HG03095 (cell line): Measurements from ENCODE around the gene KRTAP2-1.
"Not testable (repeated sequence)": the region's sequence is repeated elsewhere in the genome, so short reads cannot be mapped to it uniquely, and the experiment has no call there.

ENCODE experiments used
- ATAC-seq: cut with Tn5 transposase; IDR thresholded peaks from one replicate; pipeline ENCODE4 v1.9.1; 2021; ENCODE audit warnings: moderate library complexity; ENCODE audit not compliant: unreplicated experiment

The KRTAP2-1 gene

DNA sequence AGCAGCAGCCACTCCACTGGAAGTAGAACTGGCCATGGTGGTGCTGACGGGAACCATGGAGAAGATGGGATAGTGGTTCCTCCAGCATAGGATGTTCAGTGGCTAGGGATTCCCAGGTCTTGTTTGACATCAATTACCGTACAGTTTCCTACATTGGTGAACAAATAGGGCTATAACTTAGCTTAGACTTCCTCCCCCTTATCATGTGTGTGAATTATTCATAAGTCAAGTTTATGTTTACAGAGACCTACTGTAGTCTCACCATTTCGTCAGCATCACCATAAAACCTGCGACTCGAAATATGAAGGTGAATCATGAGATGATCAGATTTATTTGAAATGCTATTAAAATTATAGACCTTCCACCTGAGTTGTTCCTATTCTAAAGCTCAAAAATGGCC lies 11.6 kb upstream of the KRTAP2-1 start:
- ATAC-seq: no peak

DNA sequence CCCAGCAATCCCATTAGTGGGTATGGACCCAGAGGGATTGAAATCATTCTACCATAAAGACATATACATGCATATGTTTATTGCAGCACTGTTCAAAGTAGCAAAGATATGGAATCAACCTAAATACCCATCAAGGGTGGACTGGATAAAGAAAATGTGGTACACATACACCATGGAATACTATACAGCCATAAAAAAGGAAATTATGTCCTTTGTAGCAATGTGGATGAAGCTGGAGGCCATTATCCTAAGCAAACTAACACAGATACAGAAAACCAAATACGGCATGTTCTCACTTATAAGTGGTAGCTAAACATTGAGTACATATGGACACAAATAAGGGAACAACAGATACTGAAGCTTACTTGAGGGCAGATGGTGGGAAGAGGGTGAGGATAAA lies 10.4 kb upstream of the KRTAP2-1 start:
- ATAC-seq: no peak

DNA sequence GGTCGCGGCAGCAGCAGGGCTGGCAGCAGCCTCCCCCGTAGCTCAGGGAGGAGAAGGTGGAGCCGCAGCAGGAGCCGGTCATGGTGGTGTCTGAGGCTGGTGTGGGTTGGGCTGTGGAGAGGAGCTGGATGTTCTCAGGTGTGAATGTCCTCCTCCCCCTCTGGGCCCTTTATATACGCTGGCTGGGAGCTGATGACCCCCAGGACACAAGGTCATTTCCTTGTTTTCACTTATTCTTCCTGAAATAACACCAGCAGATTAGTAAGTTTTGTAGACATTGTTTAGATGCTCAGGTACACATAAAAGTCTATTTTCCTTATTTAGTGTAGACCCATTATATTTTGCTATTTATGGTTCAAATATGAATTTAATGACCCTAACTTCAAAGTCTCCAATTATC lies 8.0 kb upstream of the KRTAP2-1 start, which contains the start of gene KRTAP2-2:
Gene KRTAP2-2 (minus strand): TSS at position 101 of the 400 bp plus-strand sequence. CDS start 19 bp downstream, at position 82.
- not testable (repeated sequence) for ATAC-seq

DNA sequence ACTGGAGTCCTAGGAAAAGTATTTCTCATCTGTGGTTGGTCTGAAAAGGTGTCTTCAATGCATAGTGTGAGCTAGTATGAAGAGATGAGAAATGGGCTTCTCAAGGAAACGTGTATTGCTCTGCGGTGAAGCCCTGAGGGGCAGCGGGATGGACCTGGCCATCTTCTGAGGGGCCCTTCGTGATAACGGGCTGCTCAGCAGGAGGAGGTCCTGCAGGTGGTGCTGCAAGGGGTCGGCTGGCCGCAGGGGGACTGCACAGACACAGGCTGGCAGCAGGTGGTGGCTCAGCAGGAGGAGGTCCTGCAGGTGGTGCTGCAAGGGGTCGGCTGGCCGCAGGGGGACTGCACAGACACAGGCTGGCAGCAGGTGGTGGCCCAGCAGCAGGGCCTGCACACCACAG lies 7.4 kb upstream of the KRTAP2-1 start:
- ATAC-seq: not testable (repeated sequence)

DNA sequence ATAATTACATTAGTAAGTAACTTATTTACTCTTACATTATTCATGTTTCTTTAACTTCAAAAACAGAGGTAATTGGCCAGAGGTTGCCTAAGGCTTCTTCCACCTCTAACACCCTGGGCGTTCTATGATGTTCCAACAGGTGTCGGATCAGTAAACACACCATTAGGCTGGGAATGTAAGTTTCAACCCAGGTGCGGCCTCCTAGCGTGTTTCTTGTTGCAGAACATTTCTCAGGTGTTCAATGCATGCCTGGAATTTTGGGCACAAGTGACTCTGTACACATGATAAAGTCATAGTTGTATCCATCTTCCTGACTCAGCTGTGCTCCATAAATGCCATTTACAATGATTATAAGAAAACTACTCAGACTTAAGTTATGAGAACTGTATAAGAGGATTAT lies 6.9 kb upstream of the KRTAP2-1 start:
- ATAC-seq: no peak

DNA sequence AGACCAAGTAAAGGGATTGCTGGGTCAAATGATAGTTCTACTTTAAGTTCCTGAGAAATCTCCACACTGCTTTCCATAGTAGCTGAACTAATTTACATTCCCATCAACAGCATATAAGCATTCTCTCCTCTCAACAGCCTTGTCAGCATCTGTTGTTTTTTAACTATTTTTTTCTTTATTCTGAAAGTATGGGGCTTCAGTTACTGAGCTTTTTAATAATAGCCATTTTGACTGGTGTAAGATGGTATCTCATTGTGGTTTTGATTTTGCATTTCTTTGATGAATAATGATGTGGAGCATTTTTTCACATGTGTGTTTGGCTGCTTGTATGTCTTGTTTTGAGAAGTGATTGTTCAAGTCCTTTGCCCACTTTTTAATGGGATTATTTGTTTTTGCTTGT lies 5.5 kb upstream of the KRTAP2-1 start:
- ATAC-seq: no peak

DNA sequence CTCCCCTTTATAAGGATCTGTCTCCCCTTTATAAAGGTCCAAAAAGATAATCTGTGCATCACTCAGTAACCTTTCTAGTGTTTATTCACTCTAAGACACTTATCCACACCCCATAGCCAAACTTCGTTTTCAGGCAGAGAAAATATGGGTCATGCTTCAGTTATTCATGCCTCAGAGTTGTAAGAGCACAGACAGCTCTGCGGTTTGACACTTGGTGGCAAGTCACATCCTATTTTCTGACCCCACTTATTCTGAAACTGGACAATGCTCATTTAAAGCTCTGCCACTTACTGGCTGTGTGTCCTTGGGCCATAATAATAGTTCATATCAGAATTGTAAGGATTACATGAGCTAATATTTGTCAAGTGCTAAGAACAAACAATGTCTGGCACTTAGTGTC lies 2.0 kb upstream of the KRTAP2-1 start:
- no peak for ATAC-seq

DNA sequence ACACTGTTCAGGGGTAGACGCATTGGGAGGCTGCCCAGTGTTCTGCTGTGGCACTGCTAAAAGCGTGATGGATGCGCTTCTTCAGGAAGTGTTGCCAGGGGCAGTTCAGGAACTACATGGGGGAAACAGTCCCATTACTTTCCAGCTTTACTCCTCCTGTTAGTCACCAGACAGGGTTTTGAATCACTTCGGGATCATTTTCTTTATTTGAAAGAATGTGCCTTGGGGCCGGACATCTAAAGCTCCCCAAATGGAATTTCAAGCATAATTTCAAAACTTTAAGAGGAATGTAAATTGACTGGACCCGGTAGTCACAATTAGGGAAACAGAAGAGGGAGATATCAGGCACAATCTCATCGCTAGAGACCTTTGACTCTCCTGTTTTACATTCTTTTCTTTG lies 1.3 kb upstream of the KRTAP2-1 start:
- ATAC-seq: no peak

DNA sequence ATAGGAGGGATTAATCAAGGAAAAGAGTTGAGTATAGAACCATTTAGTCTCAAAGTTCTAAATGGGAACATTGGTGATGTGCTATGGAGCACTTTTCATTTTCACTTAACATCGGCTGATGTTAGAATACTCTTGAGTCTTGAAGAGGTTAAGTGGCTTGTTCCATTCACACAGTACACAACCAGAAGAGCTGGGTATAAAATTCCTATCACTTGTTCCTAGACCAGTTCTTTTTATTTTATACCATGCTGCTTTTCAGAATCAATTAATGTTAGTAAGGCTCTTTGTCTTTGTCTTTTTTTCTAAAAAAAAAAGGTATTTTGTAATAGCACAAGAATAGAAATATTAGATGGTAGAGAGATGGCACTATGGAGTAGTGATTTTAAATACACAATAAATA lies 4.2 kb downstream of the KRTAP2-1 start:
- ATAC-seq: no peak

DNA sequence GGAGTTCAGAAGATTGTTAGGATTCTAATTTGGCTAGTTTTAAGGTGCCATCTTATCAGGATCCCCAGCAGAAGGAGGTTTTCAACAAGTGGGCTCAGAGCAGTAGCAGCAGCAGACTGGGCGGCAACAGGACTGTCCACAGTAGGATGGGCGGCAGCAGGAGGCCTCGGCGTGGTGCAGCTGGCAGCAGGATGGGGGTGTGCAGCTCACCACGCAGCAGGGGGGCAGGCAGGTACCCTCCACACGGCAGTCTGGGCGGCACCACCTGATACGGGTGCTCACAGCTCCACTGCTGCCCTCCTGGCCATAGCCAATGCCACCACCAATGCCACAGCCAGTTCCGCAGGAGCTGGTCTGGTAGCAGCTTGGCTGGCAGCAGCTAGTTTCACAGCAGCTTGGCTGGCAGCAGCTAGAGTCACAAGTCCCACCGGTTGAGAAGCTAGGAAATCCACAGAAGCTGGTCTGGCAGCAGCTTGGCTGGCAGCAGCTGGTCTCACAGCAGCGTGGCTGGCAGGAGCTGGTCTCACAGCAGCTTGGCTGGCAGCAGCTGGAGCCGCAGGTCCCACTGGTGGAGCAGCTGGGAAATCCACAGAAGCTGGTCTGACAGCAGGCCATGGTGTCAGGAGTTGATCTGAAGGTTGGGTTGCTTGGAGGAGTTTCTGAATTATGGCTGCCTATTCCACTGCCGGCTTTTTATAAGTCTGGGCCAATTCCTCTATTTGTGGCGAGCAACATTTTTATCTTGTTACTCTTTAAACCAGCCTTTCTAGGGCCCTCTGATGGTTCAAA lies 6.1 kb downstream of the KRTAP2-1 start, which contains the start of gene KRTAP1-1:
Gene KRTAP1-1 (minus strand): TSS at position 668 of the 789 bp plus-strand sequence. CDS start 53 bp downstream, at position 615.
- ATAC-seq: not testable (repeated sequence)

DNA sequence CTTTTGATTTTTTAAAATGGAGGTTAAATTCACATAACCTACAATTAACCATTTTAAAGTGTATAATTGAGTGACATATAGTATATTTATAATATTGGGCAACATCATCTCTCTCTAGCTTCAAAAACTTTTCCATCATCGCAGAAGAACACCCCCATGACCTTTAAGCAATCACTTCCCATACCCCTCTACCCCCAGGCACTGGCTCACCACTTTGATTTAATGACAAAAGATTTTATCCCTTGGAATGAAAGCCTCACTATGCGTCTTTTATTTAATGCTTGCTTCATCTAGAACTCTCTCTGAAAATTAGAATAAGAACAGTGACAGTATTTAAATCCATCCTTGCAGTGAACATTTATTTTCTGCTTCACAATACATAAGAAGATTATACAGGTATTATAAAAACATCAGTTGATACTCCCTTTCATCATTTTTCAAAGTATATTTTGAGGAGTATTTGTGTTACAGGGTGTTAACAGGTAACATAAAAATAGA lies 9.2 kb downstream of the KRTAP2-1 start:
- ATAC-seq: no peak

DNA sequence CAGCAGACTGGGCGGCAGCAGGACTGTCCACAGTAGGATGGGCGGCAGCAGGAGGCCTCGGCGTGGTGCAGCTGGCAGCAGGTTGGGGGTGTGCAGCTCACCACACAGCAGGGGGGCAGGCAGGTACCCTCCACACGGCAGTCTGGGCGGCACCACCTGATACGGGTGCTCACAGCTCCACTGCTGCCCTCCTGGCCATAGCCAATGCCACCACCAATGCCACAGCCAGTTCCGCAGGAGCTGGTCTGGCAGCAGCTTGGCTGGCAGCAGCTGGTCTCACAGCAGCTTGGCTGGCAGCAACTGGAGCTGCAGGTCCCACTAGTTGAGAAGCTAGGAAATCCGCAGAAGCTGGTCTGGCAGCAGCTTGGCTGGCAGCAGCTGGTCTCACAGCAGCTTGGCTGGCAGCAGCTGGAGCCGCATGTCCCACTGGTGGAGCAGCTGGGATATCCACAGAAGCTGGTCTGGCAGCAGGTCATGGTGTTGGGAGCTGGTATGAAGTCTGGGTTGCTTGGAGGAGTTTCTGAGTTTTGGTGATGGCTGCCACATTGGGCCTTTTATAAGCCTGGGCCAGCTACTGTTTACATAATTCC lies 12.7 kb downstream of the KRTAP2-1 start, which contains the start of gene KRTAP1-3:
Gene KRTAP1-3 (minus strand): TSS at position 529 of the 590 bp plus-strand sequence. CDS start 53 bp downstream, at position 476.
- ATAC-seq: not testable (repeated sequence)

DNA sequence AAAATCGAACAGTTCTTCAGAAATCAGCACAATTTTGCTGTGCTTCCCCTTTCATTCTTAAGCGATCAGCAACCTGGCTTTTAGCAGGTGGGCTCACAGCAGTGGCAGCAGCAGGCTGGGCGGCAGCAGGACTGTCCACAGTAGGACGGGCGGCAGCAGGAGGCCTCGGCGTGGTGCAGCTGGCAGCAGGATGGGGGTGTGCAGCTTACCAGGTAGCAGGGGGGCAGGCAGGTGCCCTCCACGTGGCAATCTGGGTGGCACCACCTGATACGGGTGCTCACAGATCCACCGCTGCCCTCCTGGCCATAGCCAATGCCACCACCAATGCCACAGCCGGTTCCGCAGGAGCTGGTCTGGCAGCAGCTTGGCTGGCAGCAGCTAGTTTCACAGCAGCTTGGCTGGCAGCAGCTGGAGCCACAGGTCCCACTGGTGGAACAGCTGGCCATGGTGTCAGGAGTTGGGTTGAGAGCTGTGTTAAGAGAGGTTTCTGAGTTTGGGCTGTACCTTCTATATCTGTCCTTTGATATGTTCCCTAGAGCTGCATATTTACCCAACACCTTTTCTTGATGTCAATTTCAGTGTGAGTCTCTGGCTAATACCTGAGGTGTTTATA lies 17.4 kb downstream of the KRTAP2-1 start, which contains the start of gene KRTAP1-4:
Gene KRTAP1-4 (minus strand): TSS at position 563 of the 613 bp plus-strand sequence. CDS start 117 bp downstream, at position 446.
- no peak for ATAC-seq

DNA sequence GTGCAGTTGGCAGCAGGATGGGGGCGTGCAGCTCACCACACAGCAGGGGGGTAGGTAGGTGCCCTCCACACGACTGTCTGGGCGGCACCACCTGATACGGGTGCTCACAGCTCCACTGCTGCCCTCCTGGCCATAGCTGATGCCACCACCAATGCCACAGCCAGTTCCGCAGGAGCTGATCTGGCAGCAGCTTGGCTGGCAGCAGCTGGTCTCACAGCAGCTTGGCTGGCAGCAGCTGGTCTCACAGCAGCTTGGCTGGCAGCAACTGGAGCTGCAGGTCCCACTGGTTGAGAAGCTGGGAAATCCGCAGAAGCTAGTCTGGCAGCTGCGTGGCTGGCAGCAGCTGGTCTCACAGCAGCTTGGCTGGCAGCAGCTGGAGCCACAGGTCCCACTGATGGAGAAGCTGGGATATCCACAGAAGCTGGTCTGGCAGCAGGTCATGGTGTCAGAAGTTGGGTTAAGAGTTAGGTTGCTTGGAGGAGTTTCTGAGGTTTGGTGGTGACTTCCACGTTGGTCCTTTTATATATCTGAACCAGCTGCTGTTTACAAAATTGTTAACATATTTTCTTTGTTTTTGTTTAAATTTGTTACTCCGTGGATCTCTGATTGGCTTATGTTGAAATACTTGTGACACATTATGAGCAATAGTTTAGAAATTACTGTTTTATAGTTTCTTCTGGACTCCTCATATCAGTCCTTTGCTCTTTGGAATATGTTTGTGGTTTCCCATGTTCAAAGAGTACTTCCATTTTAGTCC lies 20.2 kb downstream of the KRTAP2-1 start, which contains the start of gene KRTAP1-5:
Gene KRTAP1-5 (minus strand): TSS at position 494 of the 757 bp plus-strand sequence. CDS start 53 bp downstream, at position 441.
- no peak for ATAC-seq

DNA sequence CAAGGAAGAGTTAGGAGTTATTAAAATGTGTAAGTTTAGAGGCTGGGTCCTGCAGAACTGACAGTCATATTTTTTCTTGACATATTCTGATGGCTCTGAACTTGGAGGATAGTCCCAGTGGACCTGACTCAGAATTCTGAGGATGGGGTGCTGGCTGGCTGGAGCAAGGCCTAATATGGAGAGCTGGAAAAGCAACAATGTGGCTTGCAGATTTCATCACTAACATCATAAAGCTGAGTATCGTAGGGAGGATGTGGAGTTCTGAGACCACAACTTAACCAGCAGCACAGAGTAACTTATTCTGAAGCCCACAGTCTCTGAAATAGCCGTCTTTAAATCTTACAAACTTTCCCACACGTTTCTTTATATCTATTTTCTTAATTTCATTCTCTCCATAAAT lies 22.4 kb downstream of the KRTAP2-1 start:
- ATAC-seq: no peak

DNA sequence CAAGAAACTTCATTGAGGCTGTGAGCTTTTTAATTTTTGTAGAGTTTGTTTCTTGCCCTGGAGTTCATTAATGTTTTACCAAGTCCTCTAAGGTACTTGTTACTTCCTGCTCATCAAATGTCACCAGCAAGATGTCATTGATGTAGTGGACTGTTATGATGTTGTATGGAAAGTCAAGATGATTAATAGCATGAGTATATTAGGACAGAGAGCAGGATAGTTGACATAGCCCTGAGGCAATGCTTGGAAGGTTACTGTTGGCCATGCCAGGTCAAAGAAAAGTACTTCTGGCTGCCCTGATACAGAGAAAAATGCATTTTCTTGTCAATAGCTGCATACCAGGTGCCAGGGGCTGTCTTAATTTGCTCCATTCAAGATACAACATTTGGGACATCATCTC lies 26.8 kb downstream of the KRTAP2-1 start:
- ATAC-seq: no peak

DNA sequence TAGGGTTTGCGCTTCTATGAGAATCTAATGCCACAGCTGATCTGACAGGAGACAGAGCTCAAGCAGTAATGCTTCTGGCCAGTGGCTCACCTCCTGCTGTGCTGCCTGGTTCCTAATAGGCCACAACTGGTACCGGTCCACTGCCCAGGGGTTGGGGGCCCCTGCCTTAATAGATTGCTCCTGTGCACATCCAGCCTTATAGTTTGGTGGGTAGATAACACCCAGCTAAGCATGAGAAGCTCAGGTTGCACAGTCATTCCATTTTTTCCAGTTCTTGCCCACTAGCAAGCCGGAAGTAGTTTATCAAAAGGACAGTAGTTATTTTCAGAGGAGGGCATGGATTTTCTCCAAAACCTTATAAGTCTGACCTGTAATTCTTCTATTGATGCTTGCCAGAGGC lies 27.7 kb downstream of the KRTAP2-1 start:
- ATAC-seq: no peak

DNA sequence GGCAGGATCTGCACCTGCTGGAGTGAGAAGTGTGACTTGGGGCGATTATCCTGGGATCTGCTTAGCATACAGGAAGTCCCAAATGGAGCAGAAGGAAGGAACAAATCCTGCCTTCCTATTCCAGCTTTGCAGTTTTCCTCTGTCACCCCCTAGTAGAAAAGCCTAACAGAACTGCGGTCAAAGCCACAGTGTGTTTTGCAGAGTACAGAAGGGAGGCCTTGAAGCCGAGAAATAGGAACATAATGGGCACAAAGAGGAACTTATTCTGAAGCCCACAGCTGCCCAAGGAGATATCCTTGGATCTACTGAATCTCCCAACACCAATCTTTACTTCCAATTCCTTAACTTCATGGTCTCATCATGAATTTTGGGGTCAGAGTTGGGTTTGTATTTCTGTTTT lies 28.6 kb downstream of the KRTAP2-1 start:
- no peak for ATAC-seq

DNA sequence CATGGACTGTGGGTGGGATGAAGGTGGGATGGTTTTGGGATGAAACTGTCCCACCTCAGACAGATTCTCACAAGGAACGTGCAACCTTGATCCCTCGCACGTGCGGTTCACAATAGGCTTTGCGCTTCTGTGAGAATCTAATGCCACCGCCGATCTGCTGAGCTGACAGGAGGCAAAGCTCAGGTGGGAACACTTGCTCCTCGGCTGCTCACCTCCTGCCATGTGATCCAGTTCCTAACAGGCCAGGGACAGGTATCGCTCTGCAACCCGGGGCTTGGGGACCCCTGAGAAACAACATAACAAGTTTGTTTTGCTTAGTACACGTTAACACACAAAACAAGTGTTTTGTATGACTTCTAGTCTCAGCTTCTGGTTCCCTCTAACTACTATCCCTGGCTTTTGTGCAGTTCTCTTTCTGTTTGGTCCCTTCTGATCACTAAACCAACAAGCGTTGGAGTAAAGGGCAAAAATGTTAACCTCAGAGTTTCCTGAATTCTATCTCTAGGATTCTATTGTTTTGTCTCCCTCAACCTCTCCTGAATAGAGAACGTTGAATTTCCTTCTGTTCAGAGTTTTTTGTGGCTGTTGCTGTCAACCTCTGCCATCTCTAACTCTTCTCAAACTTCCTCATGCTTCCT lies 30.4 kb downstream of the KRTAP2-1 start:
- no peak for ATAC-seq

DNA sequence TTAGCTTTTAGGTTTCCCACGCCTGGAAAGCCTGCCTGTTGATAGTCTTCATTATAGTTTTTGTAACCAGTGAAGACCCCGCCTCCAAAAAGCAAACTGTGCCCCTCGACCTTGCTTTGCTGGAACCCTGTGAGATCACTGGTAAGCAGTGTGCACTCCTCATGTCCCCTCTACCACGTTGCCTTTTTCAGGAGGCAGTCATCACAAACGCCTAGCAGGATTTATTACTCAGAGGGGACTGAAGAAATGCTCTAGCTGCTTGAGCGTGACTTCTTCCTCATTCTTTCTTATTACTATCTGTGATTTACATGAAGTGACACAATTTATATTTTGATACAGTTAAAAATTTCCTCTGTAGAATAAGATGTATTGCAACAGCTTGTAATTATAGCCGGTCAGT lies 31.7 kb downstream of the KRTAP2-1 start:
- ATAC-seq: no peak
